Panc1 (cell line): ENCODE data around the gene SLC38A4. TPM values are rescaled to one million over a fixed set of nuclear protein-coding genes. Genes with fewer than 3 reads are reported as not detected.

ENCODE experiments used
- ATAC-seq: fragments of 200-7000 bp; cut with Tn5 transposase; 2 replicates; pipeline ENCODE4 v1.9.1; 2020; ENCODE audit warnings: mild to moderate bottlenecking, moderate library complexity
- BruUV-seq: library from RNA; stranded (reverse); fragments of 400-500 nt; replicated peaks from 2 replicates; lab custom pipeline; 2021; lab: Mats Ljungman, UMichigan
- CTCF ChIA-PET: fragments of 300-600 bp; sonication (Branson Sonifier 250); formaldehyde crosslinking; loops from one replicate; lab custom pipeline; 2022; ENCODE audit warnings: antibody characterized with exemption; lab: Charles Lee
- POLR2A ChIA-PET: fragments of 300-600 bp; sonication (Branson Sonifier 250); formaldehyde crosslinking; loops from one replicate; lab custom pipeline; 2022; ENCODE audit warnings: antibody characterized with exemption; lab: Charles Lee
- DNase-seq: peaks from one replicate; pipeline ENCODE4 v3.0.0-alpha.2; 2010; ENCODE audit warnings: low read depth, low spot score
- H3K27ac ChIP-seq: 2 replicates; pipeline ENCODE4 v1.5.1; 2011; ENCODE audit warnings: mild to moderate bottlenecking, low read length, inconsistent platforms
- H3K27me3 ChIP-seq: fragments of 200-500 bp; sonication (Bioruptor generic); 2 replicates; pipeline ENCODE4 v1.6.0; 2014; ENCODE audit warnings: low read length, inconsistent platforms; ENCODE audit not compliant: control insufficient read depth, insufficient read depth
- H3K36me3 ChIP-seq: fragments of 200-500 bp; sonication (Bioruptor generic); 2 replicates; pipeline ENCODE4 v1.5.1; 2014; ENCODE audit warnings: inconsistent platforms, mild to moderate bottlenecking, low read length, moderate library complexity; ENCODE audit not compliant: control insufficient read depth, insufficient read depth
- H3K4me1 ChIP-seq: 2 replicates; pipeline ENCODE4 v1.5.1; 2011; ENCODE audit warnings: inconsistent platforms, mild to moderate bottlenecking, low read length, moderate library complexity; ENCODE audit not compliant: control insufficient read depth, insufficient read depth
- H3K4me3 ChIP-seq, 2 experiments: 2 replicates each; pipeline ENCODE4 v1.5.1; 2011 to 2012; ENCODE audit warnings: low read depth in 2 of 2, low read length in 2 of 2, mild to moderate bottlenecking in 2 of 2, inconsistent platforms in 1 of 2, moderate library complexity in 1 of 2
- H3K9me3 ChIP-seq: fragments of 200-500 bp; sonication (Bioruptor generic); 2 replicates; pipeline ENCODE4 v1.5.1; 2014; ENCODE audit warnings: low read depth, mild to moderate bottlenecking, inconsistent platforms, low read length, moderate library complexity; ENCODE audit not compliant: control insufficient read depth, insufficient read depth
- CTCF ChIP-seq: fragments of 450-650 bp; IDR thresholded peaks from 2 replicates; pipeline ENCODE4 v1.5.1; 2017; ENCODE audit warnings: mild to moderate bottlenecking
- POLR2AphosphoS5 ChIP-seq: IDR thresholded peaks from 2 replicates; pipeline ENCODE4 v1.6.1; 2012; ENCODE audit warnings: mild to moderate bottlenecking, low read depth, low read length, moderate library complexity
- REST ChIP-seq, 2 experiments: IDR thresholded peaks; 2 replicates each; pipeline ENCODE4 v1.6.1; 2011 to 2012; ENCODE audit warnings: low read depth in 2 of 2, control low read depth in 1 of 2, low read length in 1 of 2, mild to moderate bottlenecking in 1 of 2, moderate library complexity in 1 of 2; ENCODE audit not compliant: insufficient read depth in 1 of 2
- SIN3A ChIP-seq: IDR thresholded peaks from 2 replicates; pipeline ENCODE4 v1.6.1; 2012; ENCODE audit warnings: low read depth, mild to moderate bottlenecking, low read length, moderate library complexity, borderline replicate concordance; ENCODE audit not compliant: insufficient read depth
- TCF7L2 ChIP-seq: IDR thresholded peaks from 2 replicates; pipeline ENCODE4 v1.6.1; 2011; ENCODE audit warnings: mild to moderate bottlenecking, low read depth, low read length, inconsistent platforms
- in situ Hi-C: cut with HindIII; loops from 2 replicates; pipeline ENCODE4 v1.10.0; 2016; ENCODE audit warnings: low sequenced_read_pairs, low pct_unique_long_range_greater_than_20kb
- intact Hi-C: fragments of 100-400 bp; cut with micrococcal nuclease; formaldehyde crosslinking; loops from one replicate; pipeline ENCODE4 v1.10.0; 2022; ENCODE audit not compliant: unreplicated experiment
- total RNA-seq: library from RNA; stranded (reverse); gene quantifications from one replicate; pipeline ENCODE4 v1.2.1, GENCODE V29; 2021; ENCODE audit not compliant: unreplicated experiment

SLC38A4 gene
- total RNA-seq, 1 experiment from 2014 or later, result 2.5 TPM

GRCh38 chr12:46808317-46808716 lies 17.5 kb downstream of the SLC38A4 start:
- no peaks in the 10 kb centered on the region for H3K36me3 ChIP-seq
- TF ChIP-seq REST (IDR thresholded peaks at IDR 0.05; ENCODE audit: insufficient read depth in 1 of 2, low read depth in 2 of 2, low read length in 1 of 2), result no peak
- no peak for TF ChIP-seq POLR2AphosphoS5
- TF ChIP-seq CTCF, result no peak
- no peak for TF ChIP-seq SIN3A
- no peak for TF ChIP-seq TCF7L2
- no peak overlapping the region for H3K27ac ChIP-seq
- in situ Hi-C loops, result no loop called here
- intact Hi-C loops, result no loop called here
- no peaks in the 10 kb centered on the region for H3K9me3 ChIP-seq
- no peak for DNase-seq
- POLR2A ChIA-PET, result no interaction called here
- no peaks in the 10 kb centered on the region for H3K27me3 ChIP-seq
- CTCF ChIA-PET, result no interaction called here
- ATAC-seq, result no peak
- BruUV-seq, result no TSS peak
- H3K4me1 ChIP-seq, result no peaks in the 10 kb centered on the region
- no peak overlapping the region for H3K4me3 ChIP-seq

GRCh38 chr12:46804054-46804453 lies 21.7 kb downstream of the SLC38A4 start:
- Histone ChIP-seq H3K9me3 (no peaks in the 10 kb centered on the region), H3K27ac (no peak overlapping the region), H3K4me3 (no peak overlapping the region), H3K36me3 (no peaks in the 10 kb centered on the region), H3K4me1 (no peaks in the 10 kb centered on the region), H3K27me3 (no peaks in the 10 kb centered on the region)
- ATAC-seq (no peak), DNase-seq (no peak)
- no TSS peak for BruUV-seq
- CTCF ChIA-PET, result no interaction called here
- intact Hi-C loops, result no loop called here
- POLR2A ChIA-PET, result interaction anchor here (0.7 kb wide), 1 partner anchor 163 kb away, joined by 8 read pairs; no protein-coding TSS in a partner anchor
- TF ChIP-seq REST (IDR thresholded peaks at IDR 0.05; ENCODE audit: insufficient read depth in 1 of 2, low read depth in 2 of 2, low read length in 1 of 2), result no peak
- TF ChIP-seq SIN3A, result no peak
- no peak for TF ChIP-seq TCF7L2
- in situ Hi-C loops, result no loop called here
